RKO (cell line): ENCODE results near the gene TCF4.

ENCODE experiments used
- DNase-seq: peaks from one replicate; pipeline ENCODE4 v3.0.0-alpha.2; 2016; ENCODE audit warnings: low spot score

Gene TCF4

DNA sequence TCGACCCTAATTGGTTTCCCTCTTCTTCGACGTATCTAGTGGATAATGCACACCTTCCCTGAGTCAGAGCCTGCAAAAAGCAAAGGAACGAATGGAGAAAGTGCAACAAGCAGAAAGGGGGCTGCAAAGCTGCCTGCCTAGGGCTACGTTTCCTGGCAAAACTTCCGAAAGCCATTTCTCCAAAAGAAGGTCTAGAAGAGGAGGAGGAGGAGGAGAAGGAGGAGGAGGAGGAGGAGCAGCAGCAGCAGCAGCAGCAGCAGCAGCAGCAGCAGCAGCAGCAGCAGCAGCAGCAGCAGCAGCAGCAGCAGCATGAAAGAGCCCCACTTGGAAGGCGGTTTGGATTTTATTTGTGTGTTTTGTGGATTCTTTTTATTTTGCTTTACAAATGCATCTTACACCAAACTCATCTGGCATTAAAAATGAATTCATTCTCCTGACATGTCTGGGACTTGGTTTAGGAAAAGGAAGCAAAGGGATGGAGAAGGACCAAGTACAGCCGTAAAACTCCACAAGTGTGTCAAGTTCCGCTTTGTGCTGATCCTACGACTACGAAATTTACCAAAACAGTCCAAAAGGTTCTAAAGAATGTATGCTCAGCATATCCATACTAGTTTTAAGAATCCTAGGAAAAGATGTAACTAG is 2.0 kb downstream of the TCF4 start:
- DNase-seq: no peak

DNA sequence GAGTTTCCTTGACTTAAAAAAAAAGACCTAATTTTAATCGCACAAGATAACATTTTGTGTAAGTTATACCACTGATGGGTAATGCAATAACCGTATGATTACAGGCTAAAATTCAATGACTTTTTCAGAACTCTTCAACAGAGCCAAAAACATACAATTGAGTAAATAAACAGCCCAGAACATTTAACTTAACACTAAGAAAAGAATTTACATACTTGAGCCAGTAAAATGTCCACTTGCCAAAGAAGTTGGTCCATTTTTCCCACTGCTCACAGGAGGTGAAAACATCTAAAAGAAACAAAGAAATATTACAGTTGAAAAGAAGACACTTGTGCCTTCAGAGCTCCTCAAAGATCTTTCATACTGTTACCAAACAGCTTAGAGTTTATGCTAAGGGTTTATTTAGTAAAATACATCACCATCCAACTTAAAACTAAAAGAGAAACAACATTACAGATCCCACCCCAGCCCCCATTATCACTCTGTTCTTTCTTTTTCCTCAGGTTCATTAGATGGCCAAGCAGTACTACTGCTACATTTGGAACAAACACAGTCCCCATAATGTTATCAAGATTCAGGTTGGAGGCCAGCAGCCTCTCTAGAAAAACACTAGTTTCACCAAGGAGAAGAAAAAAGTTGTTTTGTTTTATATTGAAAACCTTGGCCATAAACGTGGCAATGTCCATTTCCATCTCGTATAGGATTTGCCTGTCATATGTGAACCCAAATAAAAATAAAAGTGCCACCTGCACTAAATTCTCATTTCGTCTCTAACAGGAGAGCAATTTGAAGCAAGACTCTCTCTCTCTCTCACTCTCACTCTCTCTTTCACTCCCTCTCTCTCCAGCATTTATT is 2.7 kb downstream of the TCF4 start:
- no peak for DNase-seq

DNA sequence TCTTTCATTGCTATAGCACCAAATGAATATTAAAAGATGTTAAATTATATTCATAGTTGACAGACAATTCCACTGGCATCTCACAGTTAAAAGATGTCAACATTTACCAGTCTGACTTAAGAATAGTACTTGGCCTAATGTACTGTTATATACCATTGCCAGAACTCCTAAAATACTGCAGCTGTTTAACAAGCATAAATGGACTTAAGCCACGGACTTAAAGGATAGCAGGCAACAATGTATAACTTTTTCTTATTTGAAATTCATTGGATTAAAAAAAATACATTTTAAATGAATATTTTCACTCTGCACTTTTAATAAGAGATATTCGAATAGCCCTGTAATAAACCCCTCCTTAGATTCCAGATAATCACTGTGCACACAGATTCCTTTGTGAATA is 3.8 kb downstream of the TCF4 start:
- no peak for DNase-seq

DNA sequence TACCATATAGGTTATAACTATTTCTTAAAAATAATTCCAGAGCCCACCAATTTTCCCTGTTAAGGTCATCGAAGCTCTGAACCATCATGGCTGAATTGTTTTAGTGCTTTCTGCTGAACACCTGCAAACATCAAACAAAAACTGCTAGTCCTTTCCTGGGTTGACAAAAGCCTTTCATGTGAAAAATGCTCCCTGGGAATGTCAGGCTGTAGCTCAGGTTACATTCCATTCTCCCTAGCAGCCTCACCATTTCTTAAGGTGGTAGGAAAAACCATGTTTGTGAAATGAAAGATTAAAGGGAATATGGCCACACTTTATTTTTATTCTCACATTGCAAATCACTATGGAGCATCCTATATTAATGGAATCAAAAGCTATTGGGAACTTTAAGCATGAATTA is 5.7 kb downstream of the TCF4 start:
- no peak for DNase-seq

DNA sequence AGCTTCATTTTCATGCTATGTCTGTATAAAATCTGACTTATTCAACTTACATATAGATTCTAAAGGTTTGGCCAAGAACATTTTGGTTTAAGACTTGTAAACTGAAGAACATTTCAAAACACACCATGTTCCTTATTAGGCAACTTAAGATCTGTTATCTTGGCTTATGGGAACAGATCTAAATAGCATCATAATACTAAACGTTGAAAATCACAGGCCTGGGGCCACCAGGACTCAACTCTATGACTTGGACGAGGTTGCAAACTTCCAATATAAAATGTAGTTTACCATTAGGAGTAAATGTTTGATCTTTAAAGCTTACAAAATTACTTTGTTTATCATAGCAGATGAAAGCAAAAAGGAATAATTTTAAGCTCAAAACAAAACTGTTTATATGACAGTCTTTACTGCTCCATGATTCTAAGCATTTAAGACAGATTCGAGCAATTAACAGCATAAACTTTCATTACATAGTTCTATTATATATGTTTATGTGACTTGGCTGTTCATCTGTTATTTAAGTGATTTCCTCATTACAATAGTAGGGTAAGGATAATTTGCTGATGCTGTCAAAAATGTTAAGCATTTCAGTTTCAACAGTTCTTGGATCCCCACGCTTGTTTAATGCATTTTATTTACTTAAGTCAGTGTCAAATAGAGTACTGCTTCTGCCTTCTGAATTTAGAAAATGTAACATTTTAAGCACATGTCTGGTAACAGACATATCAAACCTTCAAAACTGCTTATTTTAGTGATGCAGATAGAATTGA is 8.3 kb downstream of the TCF4 start:
- DNase-seq: no peak

DNA sequence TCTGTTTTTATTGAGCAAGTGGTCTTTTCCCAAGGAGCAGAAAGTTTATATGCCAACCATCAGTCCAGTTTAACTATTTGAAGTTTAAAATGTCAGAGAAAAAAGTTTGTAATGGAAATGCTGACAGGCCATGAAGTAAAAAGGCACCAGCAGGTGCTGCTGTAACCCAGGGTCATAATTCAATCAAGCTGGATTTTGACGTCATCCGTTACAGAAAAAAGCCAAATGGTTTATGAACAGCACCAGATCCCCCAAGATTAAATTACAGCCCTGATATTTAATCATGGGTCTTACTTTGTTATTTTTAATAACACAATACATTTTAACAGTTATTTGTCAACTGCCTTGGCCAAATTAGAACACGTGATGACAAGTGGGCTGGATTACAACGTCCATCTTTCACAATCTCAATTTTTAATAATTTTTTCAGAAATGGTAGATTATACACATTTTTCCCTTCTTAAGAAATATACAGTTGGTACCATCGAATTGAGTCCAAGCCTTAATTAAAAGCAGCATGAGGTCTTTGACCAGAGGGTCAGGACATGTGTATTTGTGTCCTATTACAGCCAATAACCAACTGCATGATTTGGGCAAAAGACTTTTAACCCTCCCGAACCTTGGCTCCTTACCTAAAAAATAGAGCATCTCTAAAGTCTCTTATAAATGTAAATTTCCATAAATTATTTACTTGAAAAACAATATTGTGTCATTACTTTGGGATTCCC is 10.0 kb downstream of the TCF4 start:
- DNase-seq: no peak

DNA sequence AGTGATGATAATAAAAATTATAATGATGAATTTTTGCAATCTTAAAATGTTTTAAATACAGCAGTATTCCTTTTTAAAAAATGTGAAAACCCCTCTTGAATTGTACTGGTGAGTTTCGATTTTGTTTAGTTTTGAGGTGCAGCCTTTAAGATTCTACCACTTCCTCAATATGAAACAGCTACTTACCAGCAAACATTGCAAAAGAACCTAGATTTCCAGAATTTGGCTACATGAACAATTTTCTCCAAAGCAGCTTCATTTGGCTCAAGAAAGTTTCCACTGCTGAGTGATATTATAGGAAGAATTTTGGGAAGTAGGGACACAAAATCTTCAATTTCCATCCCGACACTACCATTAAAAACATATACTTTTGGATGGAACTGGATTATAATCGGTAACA is 12.0 kb downstream of the TCF4 start:
- DNase-seq: no peak

DNA sequence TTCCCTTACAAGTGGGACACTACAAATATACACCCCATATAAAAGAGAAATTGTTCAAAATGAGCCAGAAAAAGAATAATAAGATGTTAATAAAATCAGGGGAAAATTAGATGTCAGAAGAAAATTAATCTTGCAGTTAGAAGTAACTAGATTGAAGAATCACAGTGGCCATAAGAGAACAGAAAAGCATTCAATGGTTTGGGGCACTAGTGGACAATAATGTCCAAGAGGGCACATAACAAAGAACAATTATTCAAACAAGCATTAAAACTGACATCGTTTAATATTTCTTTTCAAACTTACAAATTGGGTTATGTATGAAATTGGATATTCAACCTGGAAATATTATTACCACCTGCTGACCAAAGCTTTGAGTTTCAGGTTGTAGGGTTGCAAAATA is 12.9 kb downstream of the TCF4 start:
- no peak for DNase-seq

DNA sequence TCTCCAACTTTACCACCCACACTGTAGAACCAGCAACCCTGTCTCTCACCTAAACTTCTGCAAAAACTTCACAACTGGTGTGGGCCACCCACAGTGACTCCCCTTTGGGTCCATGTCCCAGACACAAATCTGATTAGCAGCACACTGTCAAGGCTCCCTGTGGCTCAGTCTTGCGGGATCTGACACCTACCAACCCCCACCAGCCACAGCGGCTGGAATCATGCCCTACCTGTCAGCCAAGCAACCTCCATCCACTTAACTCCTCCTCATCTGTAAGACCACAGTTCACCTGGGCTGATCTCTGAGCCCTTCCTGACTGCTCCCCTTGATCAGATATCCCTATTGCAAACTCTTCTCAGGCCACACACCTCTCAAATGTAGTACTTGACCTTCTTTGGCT is 14.6 kb downstream of the TCF4 start:
- no peak for DNase-seq

DNA sequence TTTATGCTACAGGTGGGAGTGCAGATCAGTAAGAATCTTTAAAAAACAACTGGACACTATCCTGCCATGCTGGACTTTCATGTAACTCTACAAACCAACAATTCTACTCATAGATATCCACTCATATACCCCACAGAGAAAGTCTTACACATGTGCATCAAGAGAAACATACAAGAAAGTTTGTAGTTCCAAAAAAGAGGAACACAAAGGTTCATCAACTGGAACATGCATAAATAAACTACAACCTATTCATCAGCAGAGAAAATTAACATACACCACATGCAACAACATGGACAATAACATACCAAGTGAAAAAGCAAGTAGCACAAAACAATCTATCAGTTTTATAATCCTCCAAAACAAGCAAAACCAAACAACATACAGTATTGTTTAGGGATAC is 17.0 kb downstream of the TCF4 start:
- no peak for DNase-seq

DNA sequence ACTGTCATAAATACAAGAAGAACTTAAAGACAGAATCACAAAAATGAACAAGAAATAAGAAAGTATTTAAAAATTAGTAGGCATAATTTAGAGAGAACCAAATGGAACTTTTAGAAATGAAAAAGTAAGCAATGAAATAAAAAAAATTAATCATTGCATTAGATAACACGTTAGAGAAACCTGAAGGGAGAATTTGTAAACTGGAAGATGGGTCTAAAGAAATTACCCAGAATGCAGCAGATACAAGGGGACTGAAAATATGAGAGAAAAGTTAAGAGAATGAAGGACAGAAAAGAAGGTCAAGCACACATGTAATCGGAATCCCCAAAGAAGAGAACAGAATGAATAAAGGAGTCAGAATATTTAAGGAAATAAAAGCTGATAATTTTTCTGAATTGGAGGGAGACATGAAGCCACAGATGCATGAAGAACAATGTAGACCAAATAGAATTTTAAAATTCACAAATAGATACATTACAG is 21.5 kb downstream of the TCF4 start:
- DNase-seq: no peak

DNA sequence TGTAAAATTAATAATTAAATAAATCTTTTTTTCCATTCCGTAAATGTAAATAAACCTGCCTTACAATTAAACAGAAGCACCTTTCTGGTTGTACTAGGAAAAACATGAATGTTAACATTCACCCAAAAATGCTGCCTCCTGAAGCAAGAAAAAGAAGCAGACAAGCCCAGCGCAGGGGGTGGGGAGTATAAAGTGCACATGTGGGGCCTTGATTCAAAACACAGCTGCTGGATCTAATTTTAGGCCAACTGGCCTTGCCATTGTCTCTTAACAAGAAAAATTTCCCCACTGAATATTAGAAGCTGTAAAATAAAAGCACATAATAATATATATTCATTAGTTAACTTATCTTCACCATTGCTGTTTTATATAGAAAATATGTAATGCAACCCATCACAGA is 28.3 kb downstream of the TCF4 start:
- DNase-seq: no peak

DNA sequence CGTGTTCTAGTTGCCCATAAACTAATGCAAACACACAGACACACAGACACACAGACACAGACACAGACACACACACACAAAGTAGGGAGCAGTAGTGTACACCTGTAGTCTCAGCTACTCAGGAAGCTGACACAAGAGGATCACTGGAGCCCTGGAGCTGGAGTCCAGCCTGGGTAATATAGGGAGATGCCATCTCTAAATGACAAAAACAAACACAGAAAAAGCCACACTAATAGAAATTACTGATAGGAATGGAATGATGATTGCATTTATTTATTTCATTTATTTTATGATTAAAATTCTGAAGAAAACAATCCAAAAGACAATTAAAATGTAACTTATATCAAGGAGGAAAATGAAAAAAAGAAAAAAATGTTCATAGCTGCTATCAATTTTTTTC is 30.8 kb downstream of the TCF4 start:
- no peak for DNase-seq

DNA sequence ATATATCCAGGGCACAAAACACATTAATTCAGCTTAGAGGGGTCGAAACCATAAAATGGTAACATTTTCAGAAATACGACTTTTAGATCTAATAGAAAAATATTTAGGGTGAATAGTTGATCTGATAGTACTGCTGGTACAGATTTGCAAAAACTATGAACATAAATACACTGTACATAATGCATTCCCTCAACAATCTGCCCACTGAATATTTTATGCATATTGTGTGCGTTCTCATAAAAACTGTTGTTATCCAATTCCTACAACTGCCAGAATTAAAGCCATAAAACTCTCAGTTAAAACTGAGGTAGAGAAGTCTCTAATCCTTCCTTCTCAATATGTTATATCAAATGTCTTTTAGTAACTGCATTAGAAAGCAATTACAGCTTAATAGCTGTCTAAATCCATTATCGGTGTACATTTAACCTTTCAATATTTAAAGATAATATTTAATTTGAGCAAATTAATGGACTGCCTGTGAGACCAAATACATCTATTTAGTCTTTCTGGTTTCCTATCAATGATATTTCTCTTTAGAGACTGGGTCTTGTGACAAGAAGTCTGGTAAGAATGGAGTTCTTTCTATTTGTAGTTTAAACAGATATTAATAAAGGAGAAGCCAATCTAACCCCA is 32.5 kb downstream of the TCF4 start:
- no peak for DNase-seq

DNA sequence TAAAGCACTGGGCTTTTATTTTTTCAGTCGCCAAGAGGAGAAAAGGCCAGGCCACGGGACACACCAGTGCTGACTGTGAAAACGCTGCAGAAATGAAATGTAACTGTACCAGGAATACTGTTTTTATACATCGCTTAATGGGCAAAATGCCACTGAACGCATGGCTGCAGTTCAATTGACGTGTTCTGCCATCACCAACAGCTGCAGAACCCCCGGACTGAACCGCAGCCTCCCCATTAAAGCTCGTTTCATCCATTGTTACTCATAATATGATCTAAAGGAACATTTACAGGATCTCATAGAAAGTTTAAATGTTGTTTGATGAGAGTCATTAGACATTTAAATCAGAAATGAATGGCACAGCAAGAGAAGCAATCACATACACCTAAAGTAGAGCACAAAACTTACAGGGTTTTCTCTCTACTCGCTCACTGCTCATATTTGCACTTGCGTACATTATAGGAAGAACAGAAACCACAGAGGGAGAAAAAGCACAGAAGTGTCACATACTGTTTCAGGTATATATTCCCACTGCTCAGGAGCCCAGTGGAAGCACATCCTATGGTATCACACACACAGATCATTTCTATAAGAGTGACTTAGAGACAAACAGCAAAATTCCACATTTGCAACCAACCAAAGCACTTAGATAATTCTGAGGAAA is 35.3 kb downstream of the TCF4 start:
- DNase-seq: no peak

DNA sequence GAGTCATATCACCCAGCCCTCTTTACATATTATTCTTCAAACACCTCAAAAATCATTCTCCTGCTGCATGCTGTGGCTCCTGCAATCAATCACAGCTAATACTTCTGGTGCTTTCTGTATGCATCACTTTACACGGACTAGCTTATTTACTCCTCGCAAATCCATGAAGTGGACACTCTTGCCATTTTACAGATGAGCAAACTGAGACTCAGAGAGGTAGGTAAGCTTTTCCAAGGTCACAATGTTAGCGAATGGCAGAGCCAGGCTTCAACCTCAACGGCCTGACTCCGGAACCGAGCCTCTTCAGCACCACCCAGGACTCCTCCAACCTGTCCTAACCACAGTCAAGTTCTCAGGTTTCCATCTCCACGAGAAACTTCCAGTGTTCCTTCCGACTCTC is 36.8 kb downstream of the TCF4 start:
- DNase-seq: no peak

DNA sequence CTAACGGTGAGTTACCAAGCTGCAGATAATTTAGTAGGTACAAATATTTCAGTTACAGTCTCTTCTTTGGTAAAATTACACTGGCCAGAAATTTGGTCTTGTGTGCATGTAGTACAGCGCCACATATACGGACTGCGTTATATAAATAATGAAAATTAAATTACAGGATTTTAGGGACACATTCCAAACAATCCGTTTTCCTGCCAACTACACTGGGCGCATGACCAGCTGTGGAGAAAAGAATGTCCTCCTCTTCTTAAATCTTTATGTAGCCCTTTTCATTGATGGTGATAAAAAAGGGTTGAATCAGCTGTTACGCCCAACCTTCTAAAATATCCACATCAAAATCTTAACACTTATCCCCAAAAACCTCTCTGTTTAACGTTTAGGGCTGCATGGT is 37.5 kb downstream of the TCF4 start:
- DNase-seq: no peak

DNA sequence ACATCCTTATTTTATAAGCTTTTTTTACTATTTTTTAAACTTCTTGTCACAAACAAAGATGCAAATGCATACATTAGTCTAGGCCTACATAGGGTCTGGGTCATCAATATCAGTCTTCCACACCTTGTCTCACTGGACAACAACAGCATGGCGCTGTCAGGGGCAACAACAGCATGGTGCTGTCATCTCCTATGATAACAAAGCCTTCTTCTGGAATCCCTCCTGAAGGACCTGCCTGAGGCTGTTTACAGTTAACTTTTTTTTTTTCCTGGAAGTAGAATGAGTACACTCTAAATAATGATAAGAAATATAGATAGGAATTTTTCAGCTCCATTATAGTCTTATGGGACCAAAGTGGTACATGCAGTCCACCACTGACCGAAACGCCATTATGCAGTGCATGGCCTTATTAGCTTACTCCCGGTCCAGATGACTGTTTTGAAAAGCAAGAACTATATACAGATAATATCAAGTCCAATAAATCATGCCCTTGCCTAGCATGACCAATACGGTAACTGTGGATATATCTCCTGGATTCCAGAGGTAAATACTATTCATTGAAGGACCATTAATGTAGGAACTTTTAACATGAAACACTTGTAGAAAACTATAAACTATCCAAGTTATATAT is 38.4 kb downstream of the TCF4 start:
- DNase-seq: no peak

DNA sequence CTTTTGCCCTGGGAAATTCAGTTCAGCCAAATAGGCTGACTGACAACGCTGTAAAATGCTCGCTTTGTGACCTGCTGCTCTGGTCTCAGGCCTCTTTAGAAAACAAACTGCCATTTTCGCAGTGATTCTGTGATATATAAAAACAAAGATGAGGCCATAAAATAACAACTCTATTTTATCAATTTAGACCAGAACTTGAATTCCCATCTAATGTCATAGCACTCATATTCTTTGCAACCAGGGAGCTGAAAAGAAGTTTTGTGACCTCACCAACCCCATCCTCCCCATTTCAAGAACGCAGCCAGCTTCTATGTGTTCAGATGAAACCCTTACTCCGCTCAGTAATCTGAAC is 40.3 kb downstream of the TCF4 start:
- no peak for DNase-seq

DNA sequence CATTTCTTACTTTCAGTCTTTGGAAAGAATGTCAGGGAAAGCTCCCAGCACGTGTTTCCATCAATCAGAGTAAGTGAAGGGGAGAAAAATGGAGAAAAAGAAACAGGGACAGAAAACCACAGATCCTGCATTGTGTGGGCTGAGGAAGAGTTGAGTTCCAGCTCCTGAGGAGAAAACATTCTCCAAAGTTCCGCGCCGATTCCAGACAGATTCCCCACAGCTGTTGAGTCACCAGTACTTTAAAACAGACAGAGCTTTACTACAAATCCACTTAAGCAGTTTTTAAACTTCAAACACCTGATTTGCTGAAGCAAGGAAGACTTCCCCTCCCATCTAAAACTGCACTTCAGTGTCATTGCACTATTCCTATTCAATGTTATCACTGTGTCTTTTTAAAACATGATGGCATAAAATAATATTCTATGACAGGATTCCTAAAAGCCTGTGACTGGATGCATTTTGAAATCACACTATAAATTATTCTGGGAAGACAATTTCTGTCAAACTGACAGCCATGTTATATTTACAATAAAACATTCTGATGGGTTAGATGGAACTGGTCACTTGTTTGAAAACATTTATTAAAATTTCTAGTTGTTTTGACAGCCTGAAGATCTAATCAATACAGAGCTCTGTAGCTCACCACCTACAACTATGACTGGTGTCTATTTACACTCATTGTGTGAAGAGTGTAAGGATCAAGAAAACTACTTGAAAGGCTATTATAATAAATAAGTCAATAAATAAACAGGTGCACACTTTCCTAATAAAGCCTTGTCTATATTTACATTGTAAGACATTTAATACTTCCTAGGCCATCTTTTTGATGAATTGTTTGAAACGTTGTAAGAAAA is 40.9 kb downstream of the TCF4 start:
- DNase-seq: no peak
